Mesendoderm (in vitro differentiated cells): Measurements from ENCODE around the gene SNX27.
A peak's percentile ranks its signal among the peaks of the same experiment; 100 is the strongest.
"Not testable (repeated sequence)": the region's sequence is repeated elsewhere in the genome, so short reads cannot be mapped to it uniquely, and the experiment has no call there.

Experiments used
- DNase-seq: peaks from one replicate; pipeline ENCODE4 v3.0.0; 2013
- H2AK5ac ChIP-seq: 2 replicates; pipeline ENCODE4 v1.6.1; 2013; ENCODE audit warnings: low read length, inconsistent platforms
- H2BK120ac ChIP-seq: 2 replicates; pipeline ENCODE4 v1.6.1; 2013; ENCODE audit warnings: low read depth, mild to moderate bottlenecking, low read length, moderate library complexity, mixed read lengths
- H2BK15ac ChIP-seq: replicated peaks from 2 replicates; pipeline ENCODE4 v1.6.1; 2013; ENCODE audit warnings: low read depth, mild to moderate bottlenecking, moderate library complexity
- H2BK5ac ChIP-seq: 2 replicates; pipeline ENCODE4 v1.6.1; 2013; ENCODE audit warnings: low read length, inconsistent platforms
- H3K18ac ChIP-seq: 2 replicates; pipeline ENCODE4 v1.6.1; 2013; ENCODE audit warnings: mild to moderate bottlenecking, low read length, mixed read lengths
- H3K23ac ChIP-seq: one replicate; pipeline ENCODE4 v1.6.1; 2013; ENCODE audit warnings: low read length
- H3K27ac ChIP-seq: 2 replicates; pipeline ENCODE4 v1.5.1; 2013; ENCODE audit warnings: low read depth, mild to moderate bottlenecking, inconsistent platforms, low read length, moderate library complexity
- H3K27me3 ChIP-seq: 2 replicates; pipeline ENCODE4 v1.6.1; 2013; ENCODE audit warnings: low read length, control low read depth, mild to moderate bottlenecking, inconsistent platforms; ENCODE audit not compliant: insufficient read depth, poor library complexity
- H3K36me3 ChIP-seq: 2 replicates; pipeline ENCODE4 v1.6.1; 2013; ENCODE audit warnings: low read length, inconsistent platforms; ENCODE audit not compliant: control insufficient read depth, insufficient read depth
- H3K4ac ChIP-seq: one replicate; pipeline ENCODE4 v1.6.1; 2013; ENCODE audit warnings: low read depth, mild to moderate bottlenecking, low read length, moderate library complexity
- H3K4me1 ChIP-seq: 2 replicates; pipeline ENCODE4 v1.6.1; 2013; ENCODE audit warnings: low read depth, low read length, inconsistent platforms; ENCODE audit not compliant: control insufficient read depth
- H3K4me2 ChIP-seq: 2 replicates; pipeline ENCODE4 v1.6.1; 2013; ENCODE audit warnings: low read length
- H3K4me3 ChIP-seq: 2 replicates; pipeline ENCODE4 v1.5.1; 2013; ENCODE audit warnings: mild to moderate bottlenecking, low read length
- H3K56ac ChIP-seq: one replicate; pipeline ENCODE4 v1.6.1; 2013; ENCODE audit warnings: low read length
- H3K79me1 ChIP-seq: 2 replicates; pipeline ENCODE4 v1.6.1; 2013; ENCODE audit warnings: low read length, inconsistent platforms
- H3K79me2 ChIP-seq: 2 replicates; pipeline ENCODE4 v1.6.1; 2013; ENCODE audit warnings: mild to moderate bottlenecking, low read length; ENCODE audit not compliant: control insufficient read depth, insufficient read depth
- H3K9ac ChIP-seq: 2 replicates; pipeline ENCODE4 v1.6.1; 2013; ENCODE audit warnings: low read length, inconsistent platforms
- H4K5ac ChIP-seq: one replicate; pipeline ENCODE4 v1.6.1; 2013; ENCODE audit warnings: low read length
- H4K8ac ChIP-seq: one replicate; pipeline ENCODE4 v1.6.1; 2013; ENCODE audit warnings: low read depth, mild to moderate bottlenecking, control low read depth, low read length, moderate library complexity
- WGBS: extraction: QIAGEN DNeasy Blood & Tissue Kit; methylation state at CpG from one replicate; pipeline ENCODE4 v1.1.7; 2013; ENCODE audit warnings: low lambda C conversion rate, missing lambda C conversion rate; ENCODE audit not compliant: insufficient coverage; ENCODE audit errors: extremely low coverage; 5-methylcytosine and 5-hydroxymethylcytosine counted together

SNX27 gene

GRCh38 chr1:151635479-151636072 is 23.7 kb downstream of the SNX27 start:
- Histone ChIP-seq H3K4me3 (no peak overlapping the region), H3K18ac (no peak overlapping the region), H4K5ac (no peak overlapping the region), H4K8ac (no peak overlapping the region), H2BK5ac (no peak overlapping the region), H2BK15ac (no peak overlapping the region), H3K27ac (no peak overlapping the region), H3K27me3 (no peaks in the 10 kb centered on the region), H3K56ac (no peak overlapping the region), H3K4me2 (no peak overlapping the region), H3K79me2 (no peaks in the 10 kb centered on the region), H3K79me1 (peaks cover 2% of the 10 kb centered on the region), H3K9ac (no peak overlapping the region), H3K23ac (no peak overlapping the region), H2AK5ac (no peak overlapping the region), H3K4me1 (peaks cover 6% of the 10 kb centered on the region), H2BK120ac (no peak overlapping the region), H3K36me3 (no peaks in the 10 kb centered on the region), H3K4ac (no peak overlapping the region)
- peak; percentile 66 for DNase-seq
- no CpG with 5 or more reads among the region's 2 CpGs for WGBS

GRCh38 chr1:151638074-151638775 is 26.4 kb downstream of the SNX27 start:
- Histone ChIP-seq H2AK5ac (no peak overlapping the region), H3K36me3 (no peaks in the 10 kb centered on the region), H4K5ac (no peak overlapping the region), H2BK120ac (no peak overlapping the region), H3K9ac (no peak overlapping the region), H3K4me1 (peaks cover 6% of the 10 kb centered on the region), H3K56ac (no peak overlapping the region), H2BK5ac (no peak overlapping the region), H3K4me3 (no peak overlapping the region), H3K4me2 (no peak overlapping the region), H4K8ac (no peak overlapping the region), H3K4ac (no peak overlapping the region), H2BK15ac (no peak overlapping the region), H3K79me2 (no peaks in the 10 kb centered on the region), H3K27me3 (no peaks in the 10 kb centered on the region), H3K23ac (no peak overlapping the region), H3K27ac (no peak overlapping the region), H3K18ac (no peak overlapping the region), H3K79me1 (peaks cover 3% of the 10 kb centered on the region)
- no peak for DNase-seq
- no CpG with 5 or more reads among the region's 2 CpGs for WGBS

GRCh38 chr1:151638812-151639211 is 27.0 kb downstream of the SNX27 start:
- Histone ChIP-seq H3K4me3 (no peak overlapping the region), H3K4ac (no peak overlapping the region), H2BK5ac (no peak overlapping the region), H2BK120ac (no peak overlapping the region), H2AK5ac (no peak overlapping the region), H3K4me1 (peaks cover 6% of the 10 kb centered on the region), H3K56ac (no peak overlapping the region), H3K9ac (no peak overlapping the region), H3K79me2 (no peaks in the 10 kb centered on the region), H3K79me1 (peaks cover 3% of the 10 kb centered on the region), H3K18ac (no peak overlapping the region), H3K36me3 (no peaks in the 10 kb centered on the region), H3K27me3 (no peaks in the 10 kb centered on the region), H3K23ac (no peak overlapping the region), H4K8ac (no peak overlapping the region), H3K27ac (no peak overlapping the region), H4K5ac (no peak overlapping the region), H2BK15ac (no peak overlapping the region), H3K4me2 (no peak overlapping the region)
- peak; percentile 76 for DNase-seq
- WGBS, result no CpG with 5 or more reads among the region's 9 CpGs

GRCh38 chr1:151639466-151639865 is 27.6 kb downstream of the SNX27 start:
- H4K5ac ChIP-seq, result no peak overlapping the region
- no peak overlapping the region for H3K4me3 ChIP-seq
- H3K9ac ChIP-seq, result no peak overlapping the region
- no CpG with 5 or more reads among the region's 2 CpGs for WGBS
- no peak overlapping the region for H3K18ac ChIP-seq
- H3K4me2 ChIP-seq, result no peak overlapping the region
- no peak overlapping the region for H3K4ac ChIP-seq
- no peak overlapping the region for H2BK5ac ChIP-seq
- no peak overlapping the region for H4K8ac ChIP-seq
- no peak overlapping the region for H3K27ac ChIP-seq
- no peaks in the 10 kb centered on the region for H3K36me3 ChIP-seq
- H3K27me3 ChIP-seq, result no peaks in the 10 kb centered on the region
- no peak overlapping the region for H2AK5ac ChIP-seq
- H3K23ac ChIP-seq, result no peak overlapping the region
- peaks cover 3% of the 10 kb centered on the region for H3K79me1 ChIP-seq
- H2BK120ac ChIP-seq, result no peak overlapping the region
- DNase-seq, result peak; percentile 84
- no peaks in the 10 kb centered on the region for H3K79me2 ChIP-seq
- H3K56ac ChIP-seq, result no peak overlapping the region
- H2BK15ac ChIP-seq, result no peak overlapping the region
- peaks cover 6% of the 10 kb centered on the region for H3K4me1 ChIP-seq

GRCh38 chr1:151641229-151641628 is 29.4 kb downstream of the SNX27 start:
- H3K23ac ChIP-seq, result no peak overlapping the region
- peaks cover 6% of the 10 kb centered on the region for H3K4me1 ChIP-seq
- no peaks in the 10 kb centered on the region for H3K27me3 ChIP-seq
- no peak overlapping the region for H2BK120ac ChIP-seq
- H3K4me3 ChIP-seq, result no peak overlapping the region
- no peak overlapping the region for H2BK5ac ChIP-seq
- no peak overlapping the region for H4K5ac ChIP-seq
- no peak overlapping the region for H3K9ac ChIP-seq
- H2AK5ac ChIP-seq, result no peak overlapping the region
- no peak for DNase-seq
- no peak overlapping the region for H3K56ac ChIP-seq
- H2BK15ac ChIP-seq, result no peak overlapping the region
- no peak overlapping the region for H3K27ac ChIP-seq
- H3K4ac ChIP-seq, result no peak overlapping the region
- H3K4me2 ChIP-seq, result no peak overlapping the region
- H3K36me3 ChIP-seq, result no peaks in the 10 kb centered on the region
- WGBS, result no CpG with 5 or more reads among the region's 1 CpG
- peaks cover 5% of the 10 kb centered on the region for H3K79me1 ChIP-seq
- no peak overlapping the region for H3K18ac ChIP-seq
- H3K79me2 ChIP-seq, result no peaks in the 10 kb centered on the region
- no peak overlapping the region for H4K8ac ChIP-seq

GRCh38 chr1:151643085-151643484 is 31.2 kb downstream of the SNX27 start:
- H2AK5ac ChIP-seq, H3K9ac ChIP-seq, H3K18ac ChIP-seq, H3K79me1 ChIP-seq, H3K79me2 ChIP-seq, H3K4me1 ChIP-seq, H3K27ac ChIP-seq, H4K8ac ChIP-seq, H3K4me2 ChIP-seq, H2BK15ac ChIP-seq, H3K4ac ChIP-seq, H2BK5ac ChIP-seq, H3K23ac ChIP-seq, H3K56ac ChIP-seq, DNase-seq, H3K4me3 ChIP-seq, H3K27me3 ChIP-seq, H3K36me3 ChIP-seq, H2BK120ac ChIP-seq, H4K5ac ChIP-seq: not testable (repeated sequence)
- no CpG with 5 or more reads among the region's 11 CpGs for WGBS
